HL-60 (cell line): Measurements from ENCODE around the gene SPAG17.

Source experiments
- DNase-seq, 2 experiments: peaks; one replicate each; pipeline ENCODE4 v3.0.0-alpha.2; 2010 to 2020; ENCODE audit warnings: low read depth in 1 of 2, low spot score in 1 of 2
- H3K27ac ChIP-seq: fragments of 250-450 bp; sonication (Bioruptor Pico); replicated peaks from 2 replicates; pipeline ENCODE4 v1.5.1; 2020; ENCODE audit warnings: mild to moderate bottlenecking, moderate library complexity
- H3K27me3 ChIP-seq: fragments of 250-450 bp; sonication (Bioruptor Pico); 2 replicates; pipeline ENCODE4 v1.5.1; 2021; ENCODE audit warnings: mild to moderate bottlenecking, moderate library complexity; ENCODE audit not compliant: insufficient read depth, poor library complexity, severe bottlenecking
- H3K4me3 ChIP-seq: replicated peaks from 2 replicates; pipeline ENCODE4 v1.5.1; 2011; ENCODE audit warnings: mild to moderate bottlenecking, control low read depth, low read length; ENCODE audit not compliant: insufficient read depth
- GABPA ChIP-seq: IDR thresholded peaks from 2 replicates; pipeline ENCODE4 v1.6.1; 2012; ENCODE audit warnings: low read depth
- POLR2AphosphoS5 ChIP-seq: IDR thresholded peaks from 2 replicates; pipeline ENCODE4 v1.6.1; 2012; ENCODE audit warnings: low read depth
- SPI1 ChIP-seq: IDR thresholded peaks from 2 replicates; pipeline ENCODE4 v1.6.1; 2012; ENCODE audit warnings: low read depth, mild to moderate bottlenecking, borderline replicate concordance
- TF ChIP-seq, protein P1 (sequence below): IDR thresholded peaks from one replicate; pipeline ENCODE4 v1.5.1; 2011; ENCODE audit warnings: low read length, control low read depth, inconsistent platforms; ENCODE audit not compliant: insufficient read depth
- TF ChIP-seq, protein P2 (sequence below): IDR thresholded peaks from 2 replicates; pipeline ENCODE4 v1.6.1; 2012; ENCODE audit warnings: low read depth; ENCODE audit not compliant: insufficient replicate concordance

SPAG17 gene

GRCh38 chr1:117976381-117976780, 208.6 kb downstream of the SPAG17 start:
- no peak overlapping the region for H3K27ac ChIP-seq
- H3K4me3 ChIP-seq = no peak overlapping the region
- peaks cover 4% of the 10 kb centered on the region for H3K27me3 ChIP-seq
- no peak for DNase-seq
- TF ChIP-seq, protein P1, sequence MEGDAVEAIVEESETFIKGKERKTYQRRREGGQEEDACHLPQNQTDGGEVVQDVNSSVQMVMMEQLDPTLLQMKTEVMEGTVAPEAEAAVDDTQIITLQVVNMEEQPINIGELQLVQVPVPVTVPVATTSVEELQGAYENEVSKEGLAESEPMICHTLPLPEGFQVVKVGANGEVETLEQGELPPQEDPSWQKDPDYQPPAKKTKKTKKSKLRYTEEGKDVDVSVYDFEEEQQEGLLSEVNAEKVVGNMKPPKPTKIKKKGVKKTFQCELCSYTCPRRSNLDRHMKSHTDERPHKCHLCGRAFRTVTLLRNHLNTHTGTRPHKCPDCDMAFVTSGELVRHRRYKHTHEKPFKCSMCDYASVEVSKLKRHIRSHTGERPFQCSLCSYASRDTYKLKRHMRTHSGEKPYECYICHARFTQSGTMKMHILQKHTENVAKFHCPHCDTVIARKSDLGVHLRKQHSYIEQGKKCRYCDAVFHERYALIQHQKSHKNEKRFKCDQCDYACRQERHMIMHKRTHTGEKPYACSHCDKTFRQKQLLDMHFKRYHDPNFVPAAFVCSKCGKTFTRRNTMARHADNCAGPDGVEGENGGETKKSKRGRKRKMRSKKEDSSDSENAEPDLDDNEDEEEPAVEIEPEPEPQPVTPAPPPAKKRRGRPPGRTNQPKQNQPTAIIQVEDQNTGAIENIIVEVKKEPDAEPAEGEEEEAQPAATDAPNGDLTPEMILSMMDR = no peak
- TF ChIP-seq, protein P2, sequence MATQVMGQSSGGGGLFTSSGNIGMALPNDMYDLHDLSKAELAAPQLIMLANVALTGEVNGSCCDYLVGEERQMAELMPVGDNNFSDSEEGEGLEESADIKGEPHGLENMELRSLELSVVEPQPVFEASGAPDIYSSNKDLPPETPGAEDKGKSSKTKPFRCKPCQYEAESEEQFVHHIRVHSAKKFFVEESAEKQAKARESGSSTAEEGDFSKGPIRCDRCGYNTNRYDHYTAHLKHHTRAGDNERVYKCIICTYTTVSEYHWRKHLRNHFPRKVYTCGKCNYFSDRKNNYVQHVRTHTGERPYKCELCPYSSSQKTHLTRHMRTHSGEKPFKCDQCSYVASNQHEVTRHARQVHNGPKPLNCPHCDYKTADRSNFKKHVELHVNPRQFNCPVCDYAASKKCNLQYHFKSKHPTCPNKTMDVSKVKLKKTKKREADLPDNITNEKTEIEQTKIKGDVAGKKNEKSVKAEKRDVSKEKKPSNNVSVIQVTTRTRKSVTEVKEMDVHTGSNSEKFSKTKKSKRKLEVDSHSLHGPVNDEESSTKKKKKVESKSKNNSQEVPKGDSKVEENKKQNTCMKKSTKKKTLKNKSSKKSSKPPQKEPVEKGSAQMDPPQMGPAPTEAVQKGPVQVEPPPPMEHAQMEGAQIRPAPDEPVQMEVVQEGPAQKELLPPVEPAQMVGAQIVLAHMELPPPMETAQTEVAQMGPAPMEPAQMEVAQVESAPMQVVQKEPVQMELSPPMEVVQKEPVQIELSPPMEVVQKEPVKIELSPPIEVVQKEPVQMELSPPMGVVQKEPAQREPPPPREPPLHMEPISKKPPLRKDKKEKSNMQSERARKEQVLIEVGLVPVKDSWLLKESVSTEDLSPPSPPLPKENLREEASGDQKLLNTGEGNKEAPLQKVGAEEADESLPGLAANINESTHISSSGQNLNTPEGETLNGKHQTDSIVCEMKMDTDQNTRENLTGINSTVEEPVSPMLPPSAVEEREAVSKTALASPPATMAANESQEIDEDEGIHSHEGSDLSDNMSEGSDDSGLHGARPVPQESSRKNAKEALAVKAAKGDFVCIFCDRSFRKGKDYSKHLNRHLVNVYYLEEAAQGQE = no peak
- TF ChIP-seq SPI1 (no peak), POLR2AphosphoS5 (no peak), GABPA (no peak)

DNA sequence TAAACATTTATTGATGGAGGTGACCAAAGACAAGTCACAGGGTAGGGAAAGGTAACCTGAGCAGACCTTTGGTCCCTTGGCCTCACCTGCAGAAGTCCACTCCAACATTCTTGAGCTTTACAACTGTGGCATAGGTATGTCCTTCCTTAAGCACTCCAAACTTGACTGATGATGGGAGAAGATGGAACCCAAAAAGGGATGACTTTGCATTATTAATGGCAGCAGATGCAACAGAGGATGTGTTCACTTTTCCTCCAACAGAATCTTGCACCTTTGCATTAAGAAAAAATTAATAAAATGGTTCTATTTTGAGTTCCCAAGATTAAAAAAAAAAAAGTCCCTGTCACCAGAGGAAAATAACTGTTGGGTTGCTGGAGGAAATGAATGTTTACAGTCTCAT, 213.3 kb downstream of the SPAG17 start:
- TF ChIP-seq POLR2AphosphoS5 (no peak), SPI1 (no peak), GABPA (no peak)
- TF ChIP-seq, protein P1 = no peak
- TF ChIP-seq, protein P2 = no peak
- no peak overlapping the region for H3K4me3 ChIP-seq
- no peak overlapping the region for H3K27ac ChIP-seq
- H3K27me3 ChIP-seq = no peaks in the 10 kb centered on the region
- no peak for DNase-seq

- Histone ChIP-seq H3K27me3 (no peaks in the 10 kb centered on the region), H3K4me3 (no peak overlapping the region), H3K27ac (no peak overlapping the region)
- TF ChIP-seq POLR2AphosphoS5 (no peak), SPI1 (no peak), GABPA (no peak)
- TF ChIP-seq, protein P1 = no peak
- TF ChIP-seq, protein P2 = no peak
- DNase-seq = no peak
These were observed 214.8 kb downstream of the SPAG17 start for GRCh38 chr1:117970252-117970651.
